Measurements from ENCODE around the gene ZNF700.
"Not testable (repeated sequence)": the region's sequence is repeated elsewhere in the genome, so short reads cannot be mapped to it uniquely, and the experiment has no call there.

ZNF700 gene

DNA sequence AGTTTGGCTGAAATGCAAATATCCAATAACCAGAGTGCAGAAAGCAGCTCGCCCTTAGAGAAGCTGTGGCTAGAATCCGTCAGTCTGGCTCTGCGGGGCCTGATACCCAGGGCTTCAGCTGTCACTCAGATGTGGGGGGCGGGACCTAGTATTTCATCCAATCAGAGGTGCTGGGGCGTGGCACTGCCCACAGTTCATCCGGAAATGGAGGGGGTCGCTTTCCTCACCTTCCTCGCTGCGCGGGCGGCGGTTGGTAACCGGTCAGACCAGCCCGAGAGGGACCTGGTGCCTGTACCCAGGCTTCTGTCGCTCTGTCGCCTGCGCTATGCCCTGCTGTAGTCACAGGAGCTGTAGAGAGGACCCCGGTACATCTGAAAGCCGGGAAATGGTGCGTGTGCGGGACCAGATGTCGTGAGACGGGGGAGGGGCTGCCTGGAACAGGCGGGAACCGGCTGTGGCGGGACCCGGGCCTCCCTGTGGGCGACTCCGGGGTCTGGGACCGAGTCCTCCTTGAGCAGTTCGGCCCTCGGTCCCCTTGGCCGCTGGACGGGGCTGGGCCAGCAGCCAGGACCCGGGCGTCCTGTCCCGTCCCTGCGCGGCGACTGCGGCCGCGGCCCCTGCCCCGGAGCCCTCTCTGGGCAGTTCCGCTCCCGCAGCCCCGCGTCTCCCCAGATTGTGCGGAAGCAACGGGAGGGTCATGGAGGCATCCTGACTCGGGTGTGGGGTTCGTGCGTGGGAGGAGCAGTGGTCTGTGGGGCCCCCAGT lies at the start of gene ZNF700:
ZNF700 (plus strand) TSS at position 222 of the 765 bp plus-strand sequence; CDS start at position 326, 104 bp downstream.
- DNase-seq (ENCODE audit: low read depth), result peak; percentile 90

DNA sequence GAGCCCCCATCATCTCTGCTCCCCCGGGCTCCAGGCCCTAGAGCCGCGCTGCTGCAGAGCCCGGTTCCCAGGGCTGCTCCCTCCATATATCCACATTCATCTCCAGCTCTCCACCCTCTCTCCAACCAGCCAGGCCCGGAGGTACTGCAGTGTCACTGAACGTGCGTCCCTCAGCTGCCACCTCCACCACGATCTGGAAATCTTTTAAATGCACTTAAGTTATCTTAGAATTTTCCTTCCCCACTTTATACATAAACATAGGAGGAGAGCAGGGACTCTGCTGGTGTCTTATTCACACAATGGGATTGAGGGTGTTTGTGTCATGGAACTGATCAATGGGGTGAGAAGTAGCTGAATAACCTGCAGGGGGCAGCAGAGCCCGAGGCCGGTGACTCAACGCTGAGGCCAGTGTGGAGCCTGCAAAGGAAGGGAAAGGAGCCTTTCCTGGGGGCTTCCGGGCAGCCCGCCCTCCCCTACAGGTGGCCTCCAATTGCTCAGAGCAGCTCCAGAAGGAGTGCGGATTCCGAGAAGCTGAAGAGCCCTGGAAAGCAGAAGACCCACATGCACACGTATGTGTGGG lies 45.1 kb upstream of the ZNF700 start:
- DNase-seq (ENCODE audit: low read depth), result not testable (repeated sequence)

- no peak for DNase-seq (ENCODE audit: low read depth)
Measured at GRCh38 chr19:11880598-11880997, 44.3 kb upstream of the ZNF700 start.

DNA sequence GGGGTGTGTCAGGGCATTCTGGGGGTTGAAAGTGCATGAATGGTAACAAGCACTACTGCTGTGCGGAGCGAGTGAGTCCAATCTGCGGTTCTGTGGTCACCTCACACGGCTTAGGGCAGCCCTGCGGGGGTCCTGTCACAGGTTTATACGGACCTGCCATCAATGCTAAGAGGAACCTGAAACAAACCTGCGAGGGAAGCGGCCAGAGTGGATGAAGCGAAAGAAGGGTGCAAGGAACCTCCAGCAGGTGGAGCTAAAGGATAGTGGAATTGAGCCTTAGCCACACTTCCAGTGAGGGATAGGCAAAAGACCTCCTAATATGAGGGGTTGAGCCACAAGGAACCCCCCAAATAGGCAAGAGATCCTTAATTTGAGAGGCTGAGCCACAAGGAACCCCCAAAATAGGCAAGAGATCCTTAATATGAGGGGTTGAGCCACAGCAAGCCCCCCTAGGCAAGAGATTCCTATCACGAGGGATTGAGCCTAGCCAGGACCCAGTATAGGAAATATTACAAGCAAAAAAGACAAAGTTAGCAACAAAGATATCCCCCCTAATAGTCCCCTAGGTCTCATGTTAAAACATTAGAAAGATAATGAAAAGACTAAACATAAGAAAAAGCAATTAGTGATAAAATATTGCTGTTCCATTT lies 43.6 kb upstream of the ZNF700 start:
- DNase-seq (ENCODE audit: low read depth), result peak; percentile 40

DNA sequence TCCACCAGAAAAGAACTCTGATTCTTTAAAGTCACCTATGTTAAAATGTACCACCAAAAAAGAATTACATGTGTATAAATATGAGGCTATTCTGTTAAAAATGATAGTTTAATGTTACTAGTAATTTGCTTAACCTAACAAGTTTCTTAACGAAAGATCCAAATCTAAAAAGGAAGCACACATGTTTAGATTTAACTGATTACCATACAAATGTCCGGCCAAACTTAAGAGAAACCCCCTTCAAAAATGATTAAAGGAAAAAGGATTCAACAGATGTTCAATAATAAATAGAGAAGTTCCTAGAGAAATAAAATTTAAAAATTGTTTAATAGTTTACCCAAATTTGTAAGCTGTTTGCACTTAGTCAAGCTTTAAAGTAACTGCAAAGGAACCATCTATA lies 42.3 kb upstream of the ZNF700 start:
- no peak for DNase-seq (ENCODE audit: low read depth)

GRCh38 chr19:11887234-11887610 lies 37.7 kb upstream of the ZNF700 start:
- DNase-seq (ENCODE audit: low read depth), result no peak

DNA sequence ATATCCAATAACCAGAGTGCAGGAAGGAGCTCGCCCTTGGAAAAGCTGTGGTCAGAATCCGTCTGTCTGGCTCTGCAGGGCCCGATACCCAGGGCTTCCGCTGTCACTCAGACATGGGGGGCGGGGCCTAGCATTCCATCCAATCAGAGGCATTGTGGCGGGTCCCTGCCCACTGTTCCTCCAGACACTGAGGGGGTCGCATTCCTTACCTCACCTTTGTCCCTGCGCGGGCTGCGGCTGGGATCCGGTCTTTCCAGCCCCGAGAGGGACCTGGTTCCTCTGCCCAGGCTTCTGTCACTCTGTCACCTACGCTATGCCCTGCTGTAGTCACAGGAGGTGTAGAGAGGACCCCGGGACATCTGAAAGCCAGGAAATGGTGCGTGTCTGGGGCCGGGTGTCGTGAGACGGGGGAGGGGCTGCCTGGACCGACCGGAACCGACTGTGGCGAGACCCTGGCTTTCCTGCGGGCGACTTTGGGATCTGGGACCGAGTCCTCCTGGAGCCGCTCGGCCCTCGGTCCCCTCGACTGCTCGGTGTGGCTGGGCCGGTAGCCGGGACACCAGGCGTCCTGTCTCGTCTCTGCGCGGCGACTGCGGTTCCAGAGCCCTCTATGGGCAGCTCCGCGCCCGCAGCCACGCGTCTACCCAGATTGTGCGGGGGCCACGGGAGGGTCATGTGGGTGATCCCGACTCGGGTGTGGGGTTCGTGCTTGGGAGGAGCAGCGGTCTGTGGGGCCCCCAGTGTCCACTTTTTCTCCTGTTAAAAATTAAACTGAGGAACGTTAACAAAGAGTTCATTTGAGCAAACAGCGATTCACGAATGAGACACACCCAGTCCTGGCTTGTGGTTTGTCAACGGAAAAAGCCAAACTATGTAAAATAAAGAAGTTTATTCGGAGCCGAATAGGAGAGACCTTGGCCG lies 37.0 kb upstream of the ZNF700 start, which contains the start of gene ZNF69:
ZNF69 (plus strand) TSS at position 172 of the 921 bp plus-strand sequence; CDS start at position 314, 142 bp downstream.
- peak; percentile 82 for DNase-seq (ENCODE audit: low read depth)

GRCh38 chr19:11889901-11890300 lies 35.0 kb upstream of the ZNF700 start:
- DNase-seq (ENCODE audit: low read depth), result not testable (repeated sequence)

- DNase-seq (ENCODE audit: low read depth), result no peak
Measured at GRCh38 chr19:11890634-11891033, 34.3 kb upstream of the ZNF700 start.

GRCh38 chr19:11894851-11895250 lies 30.1 kb upstream of the ZNF700 start:
- no peak for DNase-seq (ENCODE audit: low read depth)

DNA sequence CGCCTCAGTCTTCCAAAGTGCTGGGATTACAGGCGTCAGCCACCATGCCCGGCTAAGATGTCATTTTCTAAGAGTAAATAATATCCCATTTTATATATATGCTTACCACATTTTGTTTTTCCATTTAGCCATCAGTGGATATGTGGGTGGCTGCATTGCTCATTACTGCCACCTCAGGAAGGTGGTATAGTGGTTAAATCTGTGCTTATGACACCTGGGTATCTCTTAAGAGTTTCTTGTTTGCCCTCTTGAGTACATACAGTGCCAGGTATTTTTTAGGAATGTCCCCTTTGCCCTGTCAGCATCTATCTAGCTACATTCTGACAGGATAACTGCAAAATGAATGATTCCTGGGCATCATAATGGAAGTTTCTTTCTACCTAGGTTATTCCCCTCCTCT lies 22.7 kb upstream of the ZNF700 start:
- no peak for DNase-seq (ENCODE audit: low read depth)

GRCh38 chr19:11905928-11906327 lies 19.0 kb upstream of the ZNF700 start:
- DNase-seq (ENCODE audit: low read depth), result no peak

- DNase-seq (ENCODE audit: low read depth), result not testable (repeated sequence)
Measured at GRCh38 chr19:11911937-11912336, 13.0 kb upstream of the ZNF700 start.

DNA sequence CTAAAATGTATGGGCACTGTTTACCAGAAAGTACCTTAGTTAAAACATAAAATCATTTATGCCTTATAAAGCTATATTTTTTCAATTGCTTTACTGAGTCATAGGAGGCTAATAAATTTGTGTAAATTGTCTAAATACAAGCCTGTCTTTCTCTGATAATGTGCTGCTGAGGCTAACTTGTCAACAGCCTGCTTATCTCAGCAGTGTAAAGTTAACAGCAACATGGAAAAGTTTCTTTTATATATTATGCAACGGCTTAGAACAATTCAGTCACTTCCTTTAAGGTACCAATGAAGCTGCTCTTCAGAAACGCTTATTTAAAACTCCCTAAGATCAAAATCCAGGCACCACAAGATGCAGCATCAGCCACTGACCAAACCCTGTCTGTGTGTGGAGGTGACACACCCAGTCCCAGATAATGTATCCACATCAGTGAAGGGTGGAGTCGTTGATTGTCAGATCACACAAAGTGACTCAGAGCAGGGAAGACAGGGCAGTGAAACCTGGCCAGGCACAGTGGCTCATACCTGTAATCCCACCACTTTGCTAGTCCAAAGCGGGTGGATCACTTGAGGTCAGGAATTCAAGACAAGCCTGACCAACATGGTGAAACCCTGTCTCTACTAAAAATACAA lies 10.4 kb upstream of the ZNF700 start:
- DNase-seq (ENCODE audit: low read depth), result not testable (repeated sequence)

GRCh38 chr19:11921852-11922495 lies 2.9 kb upstream of the ZNF700 start:
- no peak for DNase-seq (ENCODE audit: low read depth)

DNA sequence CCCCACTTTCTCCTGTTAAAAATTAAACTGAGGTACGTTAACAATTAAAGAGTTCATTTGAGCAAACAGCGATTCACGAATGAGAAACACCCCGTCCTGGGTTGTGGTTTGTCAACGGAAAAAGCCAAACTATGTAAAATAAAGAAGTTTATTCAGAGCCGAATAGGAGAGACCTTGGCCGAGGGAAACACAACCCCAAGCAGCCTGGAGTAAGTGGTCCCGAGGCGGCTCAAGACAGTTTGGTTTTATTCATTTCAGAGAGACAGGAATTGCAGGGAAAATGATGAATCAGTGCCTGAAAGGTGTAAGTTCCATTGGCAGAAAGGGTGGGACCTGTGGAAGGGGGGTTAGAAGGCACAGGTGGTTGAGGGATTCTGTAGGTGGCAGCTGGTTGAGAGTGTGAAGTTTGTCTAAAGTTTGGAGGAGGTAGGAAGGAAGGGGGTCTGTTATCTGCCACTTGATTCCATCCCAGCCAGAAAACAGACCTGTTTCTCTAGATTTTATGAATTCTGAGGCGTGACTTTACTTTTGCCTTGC lies 812 bp downstream of the ZNF700 start:
- DNase-seq (ENCODE audit: low read depth), result not testable (repeated sequence)

- no peak for DNase-seq (ENCODE audit: low read depth)
Measured at GRCh38 chr19:11927227-11927626, 2.3 kb downstream of the ZNF700 start.

GRCh38 chr19:11931051-11931450 lies 6.1 kb downstream of the ZNF700 start:
- peak; percentile 20 for DNase-seq (ENCODE audit: low read depth)

DNA sequence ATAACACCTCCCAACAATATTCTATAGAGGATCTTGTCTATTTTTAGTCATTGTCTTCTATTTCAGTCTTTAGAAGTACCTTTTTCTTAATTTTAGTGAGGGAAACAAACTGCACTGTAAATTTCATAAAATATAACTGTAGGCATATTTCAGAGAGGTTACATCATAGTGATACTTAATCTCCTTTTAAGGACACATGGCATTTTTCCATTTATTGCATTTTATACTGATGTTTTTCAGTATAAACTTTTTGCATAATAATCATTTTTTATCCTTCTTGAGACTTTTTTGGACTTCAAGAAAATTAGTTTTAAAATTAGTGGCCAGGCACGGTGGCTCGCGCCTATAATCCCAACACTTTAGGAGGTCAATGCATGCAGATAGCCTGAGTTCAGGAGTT lies 6.6 kb downstream of the ZNF700 start:
- no peak for DNase-seq (ENCODE audit: low read depth)

GRCh38 chr19:11935829-11936228 lies 10.9 kb downstream of the ZNF700 start:
- DNase-seq (ENCODE audit: low read depth), result not testable (repeated sequence)

DNA sequence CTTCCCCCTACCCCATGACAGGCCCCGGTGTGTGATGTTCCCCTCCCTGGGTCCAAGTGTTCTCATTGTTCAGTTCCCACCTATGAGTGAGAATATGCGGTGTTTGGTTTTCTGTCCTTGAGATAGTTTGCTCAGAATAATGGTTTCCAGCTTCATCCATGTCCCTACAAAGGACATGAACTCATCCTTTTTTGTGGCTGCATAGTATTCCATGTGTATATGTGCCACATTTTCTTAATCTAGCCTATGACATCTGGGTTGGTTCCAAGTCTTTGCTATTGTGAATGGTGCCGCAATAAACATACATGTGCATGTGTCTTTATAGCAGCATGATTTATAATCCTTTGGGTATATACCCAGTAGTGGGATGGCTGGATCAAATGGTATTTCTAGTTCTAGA lies 13.5 kb downstream of the ZNF700 start:
- not testable (repeated sequence) for DNase-seq (ENCODE audit: low read depth)
